ENCODE results near the gene FLYWCH1. TPM values are rescaled to one million over a fixed set of nuclear protein-coding genes. Genes with fewer than 3 reads are reported as not detected.

The FLYWCH1 gene
- total RNA-seq, 1 experiment from 2014 or later = 12.5 TPM

DNA sequence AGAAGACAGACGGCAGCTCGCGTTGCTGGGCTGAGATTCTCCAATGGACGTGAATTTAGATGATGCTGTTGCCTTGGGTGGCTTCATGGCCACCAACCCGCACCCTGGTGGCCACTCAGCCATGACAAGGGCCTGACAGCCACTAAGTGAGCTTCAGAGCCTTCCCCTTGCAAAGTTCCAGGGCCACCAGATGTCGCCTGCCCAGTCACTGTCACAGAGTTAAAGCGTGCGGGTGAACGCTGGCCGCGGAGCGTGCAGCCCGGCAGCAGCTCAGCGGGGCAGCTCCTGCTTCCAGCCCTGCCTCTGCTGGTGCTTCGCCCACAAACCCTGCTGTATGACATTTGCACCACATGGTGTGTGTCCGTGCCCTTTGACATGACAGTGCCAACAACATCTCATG lies 39.0 kb downstream of the FLYWCH1 start:
- Histone ChIP-seq H2BK5ac (ENCODE audit: insufficient read length, low read length) (no peak overlapping the region), H4K5ac (ENCODE audit: insufficient read length, low read depth, low read length) (no peak overlapping the region), H2BK15ac (ENCODE audit: low read depth, low read length) (no peak overlapping the region), H3K4me1 (ENCODE audit: insufficient read depth, low read length) (peaks cover 3% of the 10 kb centered on the region; the same call in 1 of the 2 replicates), H3T11ph (ENCODE audit: low read length) (no peak overlapping the region), H3K27me3 (ENCODE audit: insufficient read depth, low read length) (no peaks in the 10 kb centered on the region), H3K9ac (ENCODE audit: extremely low read depth, insufficient read length, low read length) (no peak overlapping the region), H3K79me2 (ENCODE audit: insufficient read depth, low read length) (no peaks in the 10 kb centered on the region), H2BK12ac (ENCODE audit: insufficient read length, low read depth, low read length) (no peak overlapping the region), H3K4me2 (ENCODE audit: insufficient read depth, insufficient read length, low read length) (no peak overlapping the region), H3K18ac (ENCODE audit: insufficient read length, low read depth, low read length) (no peak overlapping the region), H3K9me3 (ENCODE audit: control insufficient read depth, low read depth, low read length) (no peaks in the 10 kb centered on the region), H3K23ac (ENCODE audit: insufficient read length, low read depth, low read length) (no peak overlapping the region), H3K79me1 (ENCODE audit: insufficient read depth, low read depth, low read length, poor library complexity, severe bottlenecking) (no peaks in the 10 kb centered on the region), H3K56ac (ENCODE audit: insufficient read length, low read depth, low read length) (no peak overlapping the region), H4K91ac (ENCODE audit: insufficient read length, low read depth, low read length) (no peak overlapping the region), H3K23me2 (ENCODE audit: insufficient read length, low read depth, low read length, poor library complexity, severe bottlenecking) (no peaks in the 10 kb centered on the region), H3K14ac (ENCODE audit: insufficient read depth, low read length) (no peak overlapping the region), H2AFZ (ENCODE audit: low read length) (no peak overlapping the region), H2BK120ac (ENCODE audit: low read depth, low read length, poor library complexity, severe bottlenecking) (no peak overlapping the region), H4K20me1 (ENCODE audit: control insufficient read depth, insufficient read depth, insufficient read length) (no peaks in the 10 kb centered on the region), H4K8ac (replicated peaks; ENCODE audit: insufficient read length, low read depth, low read length) (no peak overlapping the region), H3K4ac (ENCODE audit: low read depth, low read length) (no peak overlapping the region), H2AK5ac (ENCODE audit: insufficient read length, low read length) (no peak overlapping the region), H2BK20ac (ENCODE audit: low read depth, low read length, poor library complexity, severe bottlenecking) (no peak overlapping the region), H3K27ac (ENCODE audit: insufficient read length, low read depth, low read length) (no peak overlapping the region)
- no peak for DNase-seq
- H3K4me1 Mint-ChIP-seq = peaks cover 6 to 11% of the 10 kb centered on the region in 2 experiments
- TF ChIP-seq, protein P1, sequence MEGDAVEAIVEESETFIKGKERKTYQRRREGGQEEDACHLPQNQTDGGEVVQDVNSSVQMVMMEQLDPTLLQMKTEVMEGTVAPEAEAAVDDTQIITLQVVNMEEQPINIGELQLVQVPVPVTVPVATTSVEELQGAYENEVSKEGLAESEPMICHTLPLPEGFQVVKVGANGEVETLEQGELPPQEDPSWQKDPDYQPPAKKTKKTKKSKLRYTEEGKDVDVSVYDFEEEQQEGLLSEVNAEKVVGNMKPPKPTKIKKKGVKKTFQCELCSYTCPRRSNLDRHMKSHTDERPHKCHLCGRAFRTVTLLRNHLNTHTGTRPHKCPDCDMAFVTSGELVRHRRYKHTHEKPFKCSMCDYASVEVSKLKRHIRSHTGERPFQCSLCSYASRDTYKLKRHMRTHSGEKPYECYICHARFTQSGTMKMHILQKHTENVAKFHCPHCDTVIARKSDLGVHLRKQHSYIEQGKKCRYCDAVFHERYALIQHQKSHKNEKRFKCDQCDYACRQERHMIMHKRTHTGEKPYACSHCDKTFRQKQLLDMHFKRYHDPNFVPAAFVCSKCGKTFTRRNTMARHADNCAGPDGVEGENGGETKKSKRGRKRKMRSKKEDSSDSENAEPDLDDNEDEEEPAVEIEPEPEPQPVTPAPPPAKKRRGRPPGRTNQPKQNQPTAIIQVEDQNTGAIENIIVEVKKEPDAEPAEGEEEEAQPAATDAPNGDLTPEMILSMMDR (conservative IDR thresholded peaks at IDR 0.05) = no peak
- H3K27me3 Mint-ChIP-seq (ENCODE audit: low read depth) = peaks cover 2% of the 10 kb centered on the region; the same call in 1 of the 2 replicates
- peaks cover 0 to 9% (median 5%) of the 10 kb centered on the region in 3 experiments; a peak in 3 of 7 replicates for H3K36me3 Mint-ChIP-seq (ENCODE audit: insufficient read depth in 1 of 3, low read depth in 3 of 3)
- H3K9me3 Mint-ChIP-seq = no peaks in the 10 kb centered on the region; a peak in 2 of 5 replicates
- H3K27ac Mint-ChIP-seq = no peak overlapping the region
- WGBS (ENCODE audit: extremely low coverage, insufficient read length, low lambda C conversion rate) = no CpG with 5 or more reads among the region's 16 CpGs
- no peak overlapping the region for H3K4me3 Mint-ChIP-seq

All from H9 (cell line).